ENCODE measurements around the gene DRC1. TPM values are rescaled to one million over a fixed set of nuclear protein-coding genes. Genes with fewer than 3 reads are reported as not detected.
A peak's percentile ranks its signal among the peaks of the same experiment; 100 is the strongest.
"Not testable (repeated sequence)": the region's sequence is repeated elsewhere in the genome, so short reads cannot be mapped to it uniquely, and the experiment has no call there.

Gene DRC1
- total RNA-seq, 1 experiment from 2014 or later, result not detected

DNA sequence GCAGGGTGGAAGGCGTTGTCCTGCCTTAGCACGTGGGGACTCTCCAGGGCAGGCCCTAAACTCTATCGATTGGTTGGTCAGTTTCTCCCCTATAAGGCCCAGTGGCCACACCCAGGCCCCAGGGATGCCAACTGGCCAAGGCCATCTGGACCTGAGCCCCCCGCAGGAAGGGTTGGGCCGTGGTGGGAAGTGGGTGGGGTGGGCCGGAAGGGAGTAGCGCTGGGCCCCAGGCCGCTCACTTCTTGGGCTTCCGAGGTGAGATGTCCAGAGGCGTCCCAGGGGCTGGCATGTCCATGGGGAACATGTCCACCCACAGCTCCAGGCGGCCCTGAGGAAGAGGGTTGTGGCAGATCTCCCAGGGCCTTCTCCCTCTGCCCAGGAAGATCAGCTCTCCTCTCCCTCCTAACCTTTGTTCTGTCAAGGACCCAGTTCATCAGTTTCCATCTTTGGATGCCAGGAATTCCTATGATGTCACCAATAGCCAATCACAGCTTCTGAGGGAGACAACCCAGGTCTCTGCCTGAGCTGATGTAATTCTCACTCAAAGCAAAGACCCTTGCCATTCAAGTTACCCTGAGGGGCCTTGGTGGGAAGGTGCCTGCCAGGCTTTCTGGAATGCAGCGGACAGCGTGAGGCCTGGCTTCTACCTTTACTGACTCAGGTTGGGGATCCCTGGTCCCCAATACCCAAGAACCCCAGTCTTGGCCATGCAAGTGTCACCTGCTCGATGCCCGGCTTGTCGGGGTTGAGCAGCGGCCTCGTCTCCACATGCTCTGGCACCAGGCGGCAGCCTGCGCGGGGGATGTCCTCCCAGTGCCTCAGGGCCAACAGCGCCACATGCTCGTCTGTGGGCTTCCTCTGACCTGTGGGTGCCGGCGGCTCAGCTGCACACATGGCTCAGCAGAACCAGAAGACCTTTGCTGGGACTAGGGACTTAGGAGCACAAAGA is 61.8 kb downstream of the DRC1 start:
- DNase-seq (ENCODE audit: low read depth), result no peak

DNA sequence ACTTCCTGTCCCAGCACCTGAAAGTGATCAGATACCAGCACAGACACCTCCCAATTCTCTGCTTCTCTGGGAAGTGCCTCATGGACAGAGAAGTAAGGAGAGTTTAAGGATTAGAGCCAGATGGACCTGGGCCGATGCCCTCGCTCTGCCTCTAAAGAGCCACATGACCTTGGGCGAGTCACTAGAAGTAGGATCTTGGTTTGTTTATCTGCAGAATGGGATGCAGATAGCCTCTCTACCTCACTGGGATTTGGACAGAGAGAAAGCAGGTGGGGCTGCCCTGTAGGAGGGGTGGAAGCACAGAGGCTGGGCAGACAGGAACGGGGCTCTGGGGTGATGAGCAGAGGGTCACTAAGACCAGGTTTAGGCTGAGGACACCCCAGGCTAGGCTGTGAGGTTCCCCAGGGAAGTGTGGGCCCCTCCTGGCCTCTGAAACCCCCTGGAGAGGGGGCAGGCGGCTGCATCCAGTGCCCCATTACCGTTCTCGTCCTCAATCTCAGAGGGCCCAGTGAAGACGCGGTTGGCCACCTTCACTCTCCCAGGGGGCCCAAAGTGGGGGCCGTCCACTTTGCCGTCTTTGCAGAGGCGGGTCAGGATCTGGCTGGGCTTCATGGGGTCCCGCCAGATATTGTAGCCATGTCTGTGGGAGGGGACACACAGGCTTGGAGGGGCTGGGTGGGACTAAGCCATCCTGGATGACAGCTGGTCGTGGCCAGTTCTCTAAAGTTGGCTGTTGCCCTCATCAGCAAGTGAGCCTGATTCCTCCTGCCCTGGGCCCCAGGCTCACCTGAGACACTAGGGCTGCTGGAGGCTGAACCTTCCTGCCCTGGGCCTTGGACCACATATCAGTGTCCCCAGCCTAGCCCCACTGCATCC is 62.9 kb downstream of the DRC1 start:
- no peak for DNase-seq (ENCODE audit: low read depth)

DNA sequence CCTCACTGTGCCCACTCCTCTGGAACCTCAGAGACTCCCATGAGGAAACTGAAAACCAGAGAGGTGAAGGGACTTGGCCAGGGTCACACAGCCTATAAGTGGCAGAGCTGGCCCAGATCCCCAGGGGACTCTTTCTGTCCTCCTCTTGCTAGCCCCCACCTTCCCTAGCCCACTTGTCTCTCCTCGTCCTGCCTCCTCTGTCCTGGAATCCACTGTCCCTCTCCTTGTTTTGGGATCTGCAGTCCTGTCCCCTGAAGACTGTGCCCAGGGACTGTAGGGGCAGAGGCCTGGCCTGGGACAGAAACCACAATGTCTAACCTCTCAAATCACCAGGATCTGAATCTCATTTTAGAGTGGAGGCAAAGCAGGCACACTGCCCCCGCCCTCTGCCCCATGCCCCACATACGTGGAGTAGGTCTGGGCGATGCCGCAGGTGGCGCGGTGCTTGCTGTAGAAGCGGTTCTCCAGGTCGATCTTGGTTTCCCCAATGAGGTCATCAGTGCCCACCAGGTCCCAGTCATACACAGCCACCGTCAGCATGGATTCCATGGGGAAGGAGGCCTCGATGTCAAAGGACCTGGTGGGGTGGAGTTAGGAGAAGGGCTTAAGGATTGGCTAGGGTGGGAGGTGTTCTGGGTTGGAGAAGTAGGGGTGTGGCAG is 63.7 kb downstream of the DRC1 start:
- DNase-seq (ENCODE audit: low read depth), result no peak

DNA sequence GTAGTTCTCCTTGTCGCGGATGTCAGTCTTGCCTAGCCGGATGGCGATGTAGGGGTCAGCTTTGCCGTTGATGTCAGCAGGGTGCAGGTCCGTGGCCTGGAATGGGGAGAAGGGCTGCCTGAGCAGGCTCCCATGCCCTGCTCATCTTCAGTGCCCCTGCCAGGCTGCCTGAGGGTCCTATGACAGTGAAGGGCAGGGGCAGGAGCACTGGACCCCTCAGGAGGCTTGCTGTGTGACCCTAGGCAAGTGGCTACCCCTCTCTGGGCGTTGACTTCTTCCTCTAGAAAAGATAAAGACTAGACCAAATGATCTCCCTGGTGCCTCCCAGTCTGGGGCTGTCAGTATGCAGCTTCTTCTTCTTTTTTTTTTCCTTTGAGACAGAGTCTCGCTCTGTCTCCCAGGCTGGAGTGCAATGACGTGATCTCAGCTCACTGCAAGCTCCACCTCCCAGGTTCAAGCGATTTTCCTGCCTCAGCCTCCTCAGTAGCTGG is 64.3 kb downstream of the DRC1 start:
- DNase-seq (ENCODE audit: low read depth), result no peak

DNA sequence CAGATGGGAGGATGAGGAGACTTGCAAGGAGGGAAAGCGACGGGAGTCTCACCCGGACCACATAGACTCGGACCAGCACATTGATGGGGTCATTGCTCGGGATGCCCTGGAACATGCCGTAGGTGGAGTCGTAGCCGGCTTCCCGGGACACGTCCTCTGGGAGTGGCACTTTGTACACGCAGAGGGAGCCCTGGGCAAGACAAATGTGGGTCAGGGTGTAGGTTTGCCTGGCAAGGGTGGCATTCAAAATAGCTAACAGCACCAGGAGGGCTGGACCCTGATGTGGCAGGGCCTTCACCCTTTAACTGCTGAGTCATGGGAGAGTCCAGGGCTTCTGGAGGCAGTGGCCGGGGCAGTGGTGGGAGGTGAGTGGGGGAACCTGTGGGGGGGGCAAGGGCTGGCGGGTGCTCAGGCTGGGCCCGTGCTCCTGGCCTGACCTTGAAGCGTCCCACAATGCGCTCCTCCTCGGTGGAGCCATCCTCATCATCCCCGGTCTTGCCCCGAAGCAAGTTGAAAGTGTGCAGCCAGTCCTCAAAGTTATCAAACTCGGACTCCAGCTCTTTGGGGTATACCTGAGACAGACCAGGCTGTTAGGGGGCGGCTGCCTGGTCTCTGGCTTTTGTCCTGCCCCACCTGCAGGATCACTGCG is 65.1 kb downstream of the DRC1 start:
- no peak for DNase-seq (ENCODE audit: low read depth)

DNA sequence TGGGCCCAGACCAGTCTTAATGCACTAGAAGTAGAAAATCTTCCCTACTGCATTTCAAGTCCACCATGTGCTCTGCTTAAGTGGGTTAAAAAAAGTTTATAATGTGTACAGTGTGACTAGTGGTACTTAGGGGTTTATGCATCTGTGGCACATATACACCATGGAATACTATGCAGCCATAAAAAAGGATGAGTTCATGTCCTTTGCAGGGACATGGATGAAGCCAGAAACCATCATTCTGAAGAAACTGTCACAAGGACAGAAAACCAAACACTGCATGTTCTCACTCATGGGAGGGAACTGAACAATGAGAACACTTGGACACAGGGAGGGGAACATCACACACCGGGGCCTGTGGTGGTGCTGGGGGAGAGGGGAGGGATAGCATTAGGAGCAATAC is 66.8 kb downstream of the DRC1 start:
- not testable (repeated sequence) for DNase-seq (ENCODE audit: low read depth)

DNA sequence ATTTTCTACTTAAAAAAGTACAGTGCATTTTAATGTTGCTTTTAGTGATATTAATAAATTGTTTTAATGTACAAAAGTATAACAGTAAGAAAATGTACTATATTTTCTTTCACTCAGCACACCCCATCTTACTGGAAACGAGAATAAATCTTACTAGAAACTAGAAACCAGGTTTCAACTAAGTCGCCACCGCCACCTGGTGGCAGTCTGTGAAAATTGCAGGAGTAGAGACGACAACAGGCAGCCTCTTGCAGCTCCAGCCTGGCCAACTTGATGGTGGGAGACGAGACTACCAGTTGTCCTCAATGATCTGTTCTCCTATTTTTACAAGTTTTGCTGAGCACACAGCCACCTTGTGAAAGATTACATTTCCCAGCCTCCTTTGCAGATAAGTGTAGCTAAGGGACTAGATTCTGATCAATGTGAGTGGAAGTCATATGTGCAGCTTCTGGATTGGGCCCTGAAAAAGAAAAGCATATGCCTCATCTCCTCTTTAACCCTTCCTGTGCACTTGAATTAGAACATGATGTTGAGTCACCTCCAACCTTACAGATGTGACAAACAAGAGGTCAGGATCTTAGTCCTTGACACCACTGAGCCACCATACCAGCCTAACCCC is 67.5 kb downstream of the DRC1 start:
- DNase-seq (ENCODE audit: low read depth), result peak; percentile 57

DNA sequence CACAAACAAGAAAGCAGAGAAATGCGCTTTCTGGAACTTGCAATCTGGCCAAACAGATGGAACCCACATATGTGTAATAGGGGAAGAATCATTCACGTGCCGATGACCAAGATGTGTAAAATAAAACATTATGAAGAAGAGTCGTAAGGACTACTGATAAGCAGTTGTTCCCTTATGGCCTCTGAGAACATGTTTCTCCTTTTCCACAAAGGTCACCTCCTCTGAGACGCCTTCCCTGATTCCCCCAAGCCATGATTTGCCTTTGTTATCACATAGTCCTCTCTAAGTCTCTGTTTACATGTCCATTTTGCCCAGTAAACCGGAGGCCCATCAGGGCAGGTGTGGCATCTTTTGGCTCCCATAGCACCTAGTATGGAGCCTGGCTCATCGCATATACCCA is 68.2 kb downstream of the DRC1 start:
- no peak for DNase-seq (ENCODE audit: low read depth)

DNA sequence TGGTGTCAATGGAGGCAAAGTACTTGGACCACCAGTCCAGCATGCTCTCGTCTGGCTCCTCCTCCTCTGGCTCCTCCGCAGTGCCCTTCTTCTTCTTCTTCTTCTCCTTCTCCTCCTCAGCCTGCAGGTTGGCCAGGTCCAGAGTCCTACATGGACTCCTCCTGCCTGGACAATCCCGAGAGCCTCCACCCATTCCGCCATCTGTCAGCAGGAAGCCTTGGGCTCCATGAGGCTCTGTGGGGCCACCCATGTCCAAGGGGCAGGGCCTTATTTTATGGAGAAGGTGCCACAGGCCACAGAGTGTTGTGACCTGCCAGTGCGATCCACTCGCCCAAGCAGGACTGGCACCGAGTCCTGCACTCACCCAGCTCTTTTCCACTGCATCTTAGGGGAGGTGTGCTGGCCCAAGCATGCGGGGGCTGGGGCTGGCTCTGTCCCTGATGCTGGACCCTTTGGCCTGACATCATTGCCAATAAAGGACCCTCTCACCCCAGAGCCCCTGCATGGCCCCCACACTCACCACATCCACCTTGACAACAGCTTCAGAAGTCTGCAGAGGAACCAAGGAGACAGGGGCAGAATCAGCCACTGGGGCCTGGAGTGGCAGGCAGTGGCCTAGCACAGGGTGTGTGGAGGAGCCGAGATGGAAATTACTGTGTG is 69.0 kb downstream of the DRC1 start:
- DNase-seq (ENCODE audit: low read depth), result no peak

DNA sequence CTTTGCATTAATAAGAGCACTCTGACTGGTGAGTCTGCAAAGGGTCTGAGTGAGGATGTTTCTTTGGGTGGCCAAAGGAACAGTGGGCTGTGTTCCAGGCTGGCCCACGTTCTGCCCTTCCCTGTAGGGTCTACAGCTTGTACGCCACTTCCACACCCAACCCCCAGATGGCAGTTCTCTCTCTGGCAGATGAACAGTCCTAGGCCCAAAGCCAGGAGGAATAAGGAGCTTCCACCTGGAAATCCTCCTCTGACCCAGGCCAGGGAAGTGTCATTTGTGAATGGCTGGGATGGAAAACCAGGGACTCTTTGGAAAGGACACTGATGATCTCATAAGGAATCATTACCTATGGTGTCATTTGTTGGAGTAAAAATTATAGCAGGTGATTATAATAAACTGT is 69.6 kb downstream of the DRC1 start:
- DNase-seq (ENCODE audit: low read depth), result no peak

DNA sequence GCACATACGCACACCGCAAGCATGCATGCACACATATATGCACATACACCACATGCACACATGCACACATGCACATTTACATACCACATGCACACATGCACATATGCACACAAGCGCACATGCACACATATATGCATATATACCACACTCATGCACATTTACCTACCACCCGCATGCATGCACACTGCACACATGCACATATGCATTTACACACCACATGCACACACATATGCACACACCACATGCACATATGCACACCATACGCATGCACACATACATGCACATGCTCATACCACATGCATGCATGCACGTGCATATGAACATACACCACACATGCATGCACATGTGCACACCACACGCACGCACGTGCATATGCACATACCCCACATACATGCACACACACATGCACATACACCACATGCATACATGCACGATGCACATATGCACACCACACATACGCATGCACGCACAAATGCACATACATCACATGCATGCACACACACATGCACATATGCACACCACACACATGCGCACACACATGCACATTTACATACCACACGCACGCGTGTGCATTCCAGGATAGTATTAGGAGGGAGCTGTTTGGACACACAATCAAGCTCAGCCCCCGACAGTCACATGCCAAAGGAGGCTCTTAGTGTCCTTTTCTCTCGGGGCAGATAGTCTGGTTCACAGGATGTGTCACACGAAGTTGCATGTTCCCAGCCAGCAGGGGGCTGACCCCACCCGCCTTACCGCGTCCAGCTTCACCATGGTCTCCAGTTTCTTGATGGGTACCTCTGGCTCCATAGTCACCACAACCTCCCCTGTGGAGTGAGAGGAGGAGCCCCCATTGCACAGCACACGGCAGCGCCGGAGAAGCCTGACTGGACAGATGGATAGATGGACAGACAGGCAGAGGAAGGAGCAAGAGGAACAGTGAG is 70.3 kb downstream of the DRC1 start:
- DNase-seq (ENCODE audit: low read depth), result no peak

DNA sequence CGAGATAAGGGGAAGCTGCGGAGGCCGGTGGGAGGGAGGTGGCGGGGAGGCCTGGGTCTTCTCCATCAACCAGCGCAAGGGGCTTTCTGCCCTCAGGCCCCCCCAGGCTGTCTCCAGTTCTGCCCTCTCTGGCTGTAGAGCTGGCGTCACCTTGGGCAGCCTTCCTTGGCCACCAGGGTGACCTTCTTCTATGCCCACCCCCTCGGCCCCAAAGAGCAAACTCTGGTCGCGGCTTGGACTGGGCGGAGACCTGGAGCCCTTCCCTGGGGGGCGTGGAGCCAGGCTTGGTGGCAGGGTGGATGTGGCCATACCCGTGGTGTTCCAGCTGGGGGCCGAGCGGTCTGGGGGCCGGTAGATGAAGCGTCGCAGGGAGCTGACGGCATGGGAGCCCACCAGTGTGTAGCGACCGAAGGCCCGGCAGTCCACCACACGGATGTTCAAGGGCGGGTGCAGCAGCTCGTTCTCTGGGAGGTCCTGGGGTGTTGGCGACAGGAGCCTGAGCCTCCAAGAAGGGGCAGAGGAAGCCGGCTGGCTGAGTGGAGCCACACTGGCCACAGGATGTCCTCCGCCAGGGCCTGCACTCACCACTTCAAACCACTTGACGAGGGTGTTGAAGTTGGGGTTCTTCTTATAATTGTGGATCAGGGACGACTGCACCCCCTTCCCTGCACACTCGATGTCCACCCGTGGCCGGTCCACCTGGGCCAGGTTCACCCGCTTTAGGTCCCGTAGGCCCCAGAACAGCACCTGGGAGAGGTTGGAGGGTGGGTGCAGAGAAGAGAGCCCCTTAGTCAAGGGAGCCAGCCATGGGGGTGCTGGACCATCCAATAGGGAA is 71.3 kb downstream of the DRC1 start:
- DNase-seq (ENCODE audit: low read depth), result no peak

DNA sequence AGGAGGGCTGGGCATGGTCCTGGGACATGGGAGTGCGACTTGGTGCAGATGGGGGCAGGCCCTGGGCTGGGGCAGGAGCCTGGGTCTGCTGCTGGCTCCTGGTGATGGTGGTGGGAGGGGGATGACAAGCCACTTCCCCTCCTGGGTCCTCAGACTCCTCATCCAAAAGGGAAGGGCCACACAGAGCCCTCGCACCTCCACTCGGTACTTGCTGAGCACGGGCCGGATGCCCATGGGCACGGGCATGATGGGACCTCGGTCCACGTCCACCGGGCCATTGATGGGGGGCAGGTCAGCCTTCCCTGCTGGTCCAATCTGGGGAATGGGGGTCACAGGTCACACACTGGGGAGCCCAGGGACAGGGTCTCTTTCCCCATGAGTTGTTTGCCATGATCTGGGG is 72.1 kb downstream of the DRC1 start:
- no peak for DNase-seq (ENCODE audit: low read depth)

DNA sequence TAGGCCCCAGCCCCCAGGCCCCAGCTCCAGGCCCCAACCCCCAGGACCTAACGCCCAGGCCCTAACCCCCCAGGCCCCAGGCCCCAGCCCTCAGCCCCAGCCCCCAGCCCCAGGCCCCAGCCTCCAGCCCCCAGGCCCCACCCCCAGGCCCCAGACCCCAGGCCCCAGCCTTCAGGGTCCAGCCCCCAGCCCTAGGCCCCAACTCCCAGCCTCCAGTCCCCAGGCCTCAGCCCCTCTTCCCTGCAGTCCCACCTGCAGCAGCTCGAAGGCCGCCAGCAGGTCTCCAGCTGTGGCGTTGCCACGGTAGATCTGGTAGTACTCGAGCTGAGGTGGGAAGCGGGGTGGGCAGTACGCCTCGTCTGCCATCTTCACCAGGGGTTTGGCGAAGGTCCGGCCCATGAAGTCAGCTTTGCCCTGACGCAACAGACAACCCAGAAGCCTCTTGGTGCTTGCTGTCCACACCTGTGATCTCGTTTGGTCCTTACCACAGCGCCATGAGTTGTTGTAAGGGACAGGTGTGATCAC is 72.6 kb downstream of the DRC1 start:
- no peak for DNase-seq (ENCODE audit: low read depth)

DNA sequence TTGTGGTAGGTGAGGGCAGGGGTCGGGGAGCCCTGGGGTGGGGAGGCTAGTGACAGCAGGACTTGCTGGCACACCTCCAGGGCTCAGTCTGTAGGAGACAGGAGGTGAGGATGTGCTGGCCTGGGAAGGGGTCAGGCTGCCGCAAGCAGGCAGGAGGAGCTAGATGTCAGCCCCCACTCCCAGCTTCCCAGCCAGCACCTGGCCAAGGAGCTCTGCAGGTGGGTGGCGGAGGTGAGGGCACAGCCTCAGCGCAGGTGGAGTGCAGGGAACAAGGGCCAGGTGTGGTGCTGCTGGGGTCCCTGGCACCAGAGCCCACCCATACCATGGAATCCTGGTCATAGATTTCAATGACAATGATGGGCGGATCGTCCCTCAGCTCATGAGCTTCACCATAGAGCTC is 73.3 kb downstream of the DRC1 start:
- DNase-seq (ENCODE audit: low read depth), result no peak

DNA sequence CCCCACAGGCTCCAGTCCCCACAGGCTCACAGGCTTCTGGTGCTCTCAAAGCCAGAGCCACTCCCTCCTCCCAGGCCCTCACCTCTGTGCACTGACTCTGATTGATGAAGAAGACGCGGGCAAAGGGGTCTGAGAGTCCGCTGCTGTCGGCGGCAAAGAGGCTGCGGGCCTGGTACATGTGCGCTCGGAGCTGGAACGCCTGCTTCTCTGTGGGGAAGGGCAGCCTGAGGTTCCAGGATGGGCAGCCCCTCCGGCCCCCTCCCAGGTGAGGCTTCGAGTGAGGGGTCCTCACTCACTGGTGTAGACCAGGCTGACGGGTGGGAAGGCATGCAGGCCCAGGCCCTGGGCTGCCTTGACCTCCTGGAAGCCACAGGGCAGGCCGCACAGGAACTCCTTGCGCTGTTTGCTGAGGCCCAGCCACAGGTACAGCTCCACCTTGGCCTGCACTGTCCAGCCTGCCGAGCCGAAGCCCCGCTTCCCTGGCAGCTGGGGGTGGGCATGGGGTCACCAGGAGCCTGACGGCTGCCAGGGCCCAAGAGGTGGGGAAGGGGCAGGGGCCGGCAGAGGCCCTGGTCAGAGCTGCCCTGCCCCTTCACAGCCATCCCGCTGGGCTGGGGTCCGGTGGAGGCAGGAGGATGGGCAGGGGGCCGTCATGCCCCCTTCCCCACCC is 74.2 kb downstream of the DRC1 start:
- no peak for DNase-seq (ENCODE audit: low read depth)
